Heart left ventricle (tissue), 16 donors: ENCODE measurements around the gene AFAP1L2. TPM values are rescaled to one million over a fixed set of nuclear protein-coding genes. Genes with fewer than 3 reads are reported as not detected.
A peak's percentile ranks its signal among the peaks of the same experiment; 100 is the strongest.

ENCODE experiments used
- ATAC-seq, 4 donors: fragments of 200-7000 bp; cut with Tn5 transposase; one replicate each; pipeline ENCODE4 v1.9.1; 2020 to 2022; ENCODE audit warnings: moderate library complexity in 4 of 4, mild to moderate bottlenecking in 3 of 4, moderate number of reproducible peaks in 1 of 4
- DNase-seq, 5 donors: peaks; one replicate each; pipeline ENCODE4 v3.0.0-alpha.2; 2020
- H3K27ac ChIP-seq, 12 donors: fragments of 200-600 bp; sonication (generic) in 4 of 12; one replicate each; pipeline versions ENCODE4 v1.5.0 to v1.8.0; 2016 to 2022; ENCODE audit warnings: mild to moderate bottlenecking in 2 of 12
- H3K27me3 ChIP-seq, 9 donors: fragments of 200-600 bp; sonication (generic) in 2 of 9; one replicate each; pipeline versions ENCODE4 v1.5.1 to v1.8.0; 2016 to 2022; ENCODE audit warnings: mild to moderate bottlenecking in 3 of 9
- H3K36me3 ChIP-seq, 9 donors: fragments of 200-600 bp; sonication (generic) in 2 of 9; one replicate each; pipeline versions ENCODE4 v1.5.0 to v1.8.0; 2018 to 2022; ENCODE audit warnings: mild to moderate bottlenecking in 2 of 9
- H3K4me1 ChIP-seq, 12 donors: fragments of 200-600 bp; sonication (generic) in 4 of 12; one replicate each; pipeline versions ENCODE4 v1.5.0 to v1.8.0; 2016 to 2022; ENCODE audit warnings: mild to moderate bottlenecking in 3 of 12
- H3K4me3 ChIP-seq, 12 donors: fragments of 200-600 bp; sonication (generic) in 4 of 12; one replicate each; pipeline versions ENCODE4 v1.5.0 to v1.8.0; 2017 to 2022; ENCODE audit warnings: mild to moderate bottlenecking in 9 of 12, moderate library complexity in 4 of 12
- H3K9me3 ChIP-seq, 12 donors: fragments of 200-600 bp; sonication (generic) in 4 of 12; one replicate each; pipeline versions ENCODE4 v1.5.0 to v1.8.0; 2016 to 2022; ENCODE audit warnings: mild to moderate bottlenecking in 1 of 12
- CTCF ChIP-seq, 12 donors: fragments of 200-600 bp; sonication (generic) in 4 of 12; IDR thresholded peaks; one replicate each; pipeline versions ENCODE4 v1.5.0 to v1.8.0; 2018 to 2022; ENCODE audit warnings: antibody characterized with exemption in 12 of 12, mild to moderate bottlenecking in 5 of 12
- POLR2A ChIP-seq, 2 donors: fragments of 450-650 bp; IDR thresholded peaks; one replicate each; pipeline ENCODE4 v1.6.1; 2017; ENCODE audit warnings: antibody characterized with exemption in 2 of 2, mild to moderate bottlenecking in 2 of 2, moderate library complexity in 2 of 2
- WGBS, 4 donors: extraction: QIAGEN DNeasy Blood & Tissue Kit in 2 of 4; methylation state at CpG; one replicate each; pipeline versions ENCODE4 v1.1.5 to v1.1.7; 2013 to 2018; 5-methylcytosine and 5-hydroxymethylcytosine counted together
- intact Hi-C, 10 donors: fragments of 100-400 bp; cut with DNase I; formaldehyde crosslinking; loops; one replicate each; pipeline versions ENCODE4 v1.11.1 to v1.14.2; 2022
- polyA plus RNA-seq, 2 donors: library from polyadenylated mRNA; stranded (reverse); fragments of 200-250 nt; gene quantifications; one replicate each; pipeline ENCODE4 v1.2.3, GENCODE V29; 2013
- total RNA-seq, 9 donors: library from RNA; depleted of rRNA in 2 of 9; stranded (reverse); fragments of >200 nt in 2 of 9; fragmentation: NEBNext Ultra II Directional in 3 of 9; extraction: Animal tissue kit (Norgen Biotek cat#: 25700) in 3 of 9; gene quantifications; one replicate each; pipeline versions ENCODE4 v1.1.0 to v1.2.4, GENCODE V29; 2016 to 2023
- donor health status: ischemic (EF 13 %, LVEDD 7.1; RV severe dilation, severe dysfunction).
- donor health status: healthy with polysubstance abuse.
- donor health status: DM: no; HTN: yes; CAD: no.
- donor health status: DM: no; HTN: no; CAD: no.
- donor health status: ischemic (EF 25% LVEDD 6.9; RV normal size, moderate dysfunction).
- donor health status: ischemic (EF 25% LVEDD 5.7; RV mildly dilated, moderate dysfunction).
- donor health status: healthy.
- donor health status: DM: yes; HTN: yes; CAD: no.
- donor health status: ischemic (EF 35%, LVEDD 5.7; RV mildly dilated, moderate dysfunction).
- donor health status: nonischemic (EF 11% LVEDD 7.7; RV severe dilation, severe dysfunction).
- donor health status: DM: yes; HTN: yes; CAD: no.
- donor health status: PGD.
- donor health status: ischemic (EF 29% LVEDD 5.4; RV normal size, mild dysfunction).
- donor health status: nonischemic (EF 23%, LVEDD 6.1; RV moderate dilation, normal function).

The AFAP1L2 gene
- total and polyA plus RNA-seq, 11 donors: 2.8 to 8.2 (median 4.3) TPM

- peak overlapping the region in 1 of 12 donors; percentile 47 for H3K27ac ChIP-seq
- peaks cover 0 to 54% (median 19%) of the 10 kb centered on the region in 12 donors for H3K4me1 ChIP-seq
- ATAC-seq (no peak), DNase-seq (no peak)
- no peaks in the 10 kb centered on the region for H3K27me3 ChIP-seq
- WGBS, 4 donors: 83 to 95% (median 88%) methylated on average over 6 to 7 of the region's 7 CpGs
- intact Hi-C loops: no loop called here
- TF ChIP-seq POLR2A (IDR thresholded peaks at IDR 0.05) (no peak), CTCF (IDR thresholded peaks at IDR 0.05) (no peak)
- H3K4me3 ChIP-seq: no peak overlapping the region
- H3K36me3 ChIP-seq: no peaks in the 10 kb centered on the region
- H3K9me3 ChIP-seq: no peaks in the 10 kb centered on the region
Observed at GRCh38 chr10:114393886-114394285, 10.4 kb downstream of the AFAP1L2 start.

- H3K4me1 ChIP-seq: peaks cover 0 to 51% (median 17%) of the 10 kb centered on the region in 12 donors
Observed at GRCh38 chr10:114393482-114393881, 10.8 kb downstream of the AFAP1L2 start.

GRCh38 chr10:114392112-114392835 lies 12.0 kb downstream of the AFAP1L2 start:
- peak overlapping the region in 1 of 12 donors; percentile 47 for H3K27ac ChIP-seq
- no peak for DNase-seq
- intact Hi-C loops: no loop called here
- 63 to 70% (median 67%) methylated on average over 5 of the region's 5 CpGs for WGBS, 4 donors
- no peaks in the 10 kb centered on the region for H3K27me3 ChIP-seq
- no peak overlapping the region for H3K4me3 ChIP-seq
- no peak for ATAC-seq
- TF ChIP-seq POLR2A (IDR thresholded peaks at IDR 0.05) (no peak), CTCF (IDR thresholded peaks at IDR 0.05) (no peak)
- no peaks in the 10 kb centered on the region for H3K36me3 ChIP-seq
- peaks cover 0 to 44% (median 15%) of the 10 kb centered on the region in 12 donors for H3K4me1 ChIP-seq
- no peaks in the 10 kb centered on the region for H3K9me3 ChIP-seq

More at GRCh38 chr10:114393482-114393881, 10.8 kb downstream of the AFAP1L2 start:
- no peaks in the 10 kb centered on the region for H3K36me3 ChIP-seq
- no peak for DNase-seq
- H3K27me3 ChIP-seq: no peaks in the 10 kb centered on the region
- H3K27ac ChIP-seq: peak overlapping the region in 1 of 12 donors; percentile 47
- WGBS, 4 donors: 61 to 71% (median 64%) methylated on average over 11 of the region's 11 CpGs
- peak in 1 of 4 donors; percentile 35 for ATAC-seq
- no peak overlapping the region for H3K4me3 ChIP-seq
- H3K9me3 ChIP-seq: no peaks in the 10 kb centered on the region
- intact Hi-C loops: no loop called here
- no peak for TF ChIP-seq CTCF (IDR thresholded peaks at IDR 0.05)
- TF ChIP-seq POLR2A (IDR thresholded peaks at IDR 0.05): no peak

- Histone ChIP-seq H3K9me3 (no peaks in the 10 kb centered on the region), H3K27ac (no peak overlapping the region), H3K27me3 (no peaks in the 10 kb centered on the region), H3K4me3 (no peak overlapping the region), H3K36me3 (no peaks in the 10 kb centered on the region), H3K4me1 (peaks cover 0 to 38% (median 13%) of the 10 kb centered on the region in 12 donors)
- TF ChIP-seq CTCF (IDR thresholded peaks at IDR 0.05) (no peak), POLR2A (IDR thresholded peaks at IDR 0.05) (no peak)
- no peak for ATAC-seq
- no peak for DNase-seq
- intact Hi-C loops: no loop called here
- WGBS, 4 donors: 76 to 88% (median 80%) methylated on average over 5 of the region's 5 CpGs
Observed at GRCh38 chr10:114391599-114391998, 12.7 kb downstream of the AFAP1L2 start.
